Bone marrow (tissue), 2 donors: Measurements from ENCODE around the gene EVC.

Experiments
- DNase-seq, 2 donors: peaks; one replicate each; lab custom pipeline; 2025; lab: John Stamatoyannopoulos, UW

Gene EVC

GRCh38 chr4:5730993-5731990 lies 20.3 kb downstream of the EVC start:
- no peak for DNase-seq

DNA sequence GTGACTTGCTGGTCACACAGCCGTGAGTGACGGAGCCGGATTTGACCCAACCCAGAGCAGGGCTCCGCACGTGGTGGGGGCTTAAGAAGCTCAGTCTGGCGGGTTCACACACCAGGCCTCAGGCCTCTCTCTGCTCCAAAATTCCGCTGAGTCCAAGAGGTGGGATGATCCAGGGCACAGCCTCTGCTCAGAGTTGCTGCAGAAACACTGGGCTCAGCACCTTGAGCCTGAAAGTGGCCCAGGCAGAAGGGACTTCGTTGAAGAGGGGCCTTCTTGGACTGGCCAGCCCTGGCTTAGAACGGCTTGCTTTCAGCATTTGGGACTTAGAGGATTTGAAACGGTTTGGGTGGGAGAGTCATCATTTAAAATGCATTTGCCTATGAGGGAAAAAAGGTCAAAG lies 21.2 kb downstream of the EVC start:
- DNase-seq = no peak

DNA sequence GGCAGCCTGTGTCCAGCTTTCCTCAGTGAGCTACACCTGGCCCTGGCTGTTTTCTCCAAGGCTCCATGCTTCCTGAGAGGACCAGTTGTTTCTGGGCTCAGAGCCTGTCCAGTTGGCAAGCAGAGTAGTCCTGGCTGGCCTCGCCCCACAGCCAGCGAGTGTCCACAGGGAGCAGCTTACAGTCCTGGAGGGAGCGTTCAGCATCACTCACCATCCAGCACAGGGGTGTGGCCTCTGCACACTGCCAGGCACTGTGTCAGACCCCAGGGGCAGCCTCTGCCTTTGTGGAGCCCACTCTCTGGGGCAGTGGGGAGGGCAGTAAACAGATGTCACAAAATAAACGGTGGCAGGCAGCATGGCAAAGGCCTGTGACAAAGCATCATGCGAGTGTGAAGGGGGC lies 23.9 kb downstream of the EVC start:
- DNase-seq = no peak

DNA sequence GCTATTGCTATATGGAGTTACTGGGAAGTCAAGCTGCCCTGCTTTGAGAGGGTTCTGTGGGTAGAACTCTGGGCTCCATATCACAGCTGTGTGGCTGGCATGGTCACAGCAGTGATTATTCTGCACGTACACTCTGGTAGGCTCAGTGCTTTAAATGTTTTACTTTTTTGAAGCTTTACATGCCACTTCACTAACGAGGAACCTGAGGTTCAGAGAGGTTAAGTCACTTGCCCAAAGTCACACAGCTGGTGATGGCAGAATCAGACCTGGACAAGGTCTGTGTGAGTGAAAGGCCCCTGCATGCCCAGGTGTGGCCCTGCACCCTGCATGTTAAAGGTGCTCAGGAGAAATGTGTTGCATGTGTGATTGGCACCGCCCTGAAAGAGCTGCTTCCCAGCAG lies 24.5 kb downstream of the EVC start:
- DNase-seq = no peak

DNA sequence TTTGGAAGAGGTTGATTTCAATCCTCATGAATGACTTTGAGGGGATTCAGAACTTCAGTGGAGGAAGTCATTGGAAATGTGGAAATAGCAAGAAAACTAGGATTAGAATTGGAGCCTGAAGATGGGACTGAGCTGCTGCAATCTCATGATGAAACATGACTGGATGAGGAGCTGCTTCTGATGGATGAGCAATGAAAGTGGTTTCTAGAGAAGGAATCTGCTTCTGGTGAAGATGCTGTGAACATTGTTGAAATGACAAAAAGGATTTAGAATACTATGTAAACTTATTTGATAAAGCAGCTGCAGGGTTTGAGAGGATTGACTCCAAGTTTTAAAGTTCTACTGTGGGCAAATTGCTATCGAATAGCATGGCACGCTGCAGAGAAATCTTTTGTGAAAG lies 27.1 kb downstream of the EVC start:
- no peak for DNase-seq

GRCh38 chr4:5742388-5742787 lies 31.4 kb downstream of the EVC start:
- no peak for DNase-seq

- DNase-seq = no peak
These were observed 32.0 kb downstream of the EVC start for GRCh38 chr4:5742968-5743367.

DNA sequence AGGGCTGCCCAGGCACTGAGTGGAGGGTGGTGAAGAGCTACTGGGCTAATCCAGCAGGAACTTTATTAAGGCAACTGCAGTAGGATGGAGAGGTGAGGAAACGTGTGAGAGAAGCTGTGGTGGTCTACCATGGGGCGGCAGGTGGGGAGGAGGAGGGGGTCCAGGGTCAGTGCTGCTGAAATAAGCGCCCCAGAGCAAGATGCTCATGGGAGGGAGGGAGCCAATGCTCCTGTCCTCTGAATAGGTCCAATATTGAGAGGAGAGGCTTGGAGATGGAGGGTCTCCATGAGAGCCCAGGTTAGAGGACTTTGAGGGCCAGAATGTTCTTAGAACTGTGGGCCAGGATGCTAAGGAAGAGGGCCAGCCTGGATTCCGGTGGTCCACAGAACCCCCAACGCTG lies 35.2 kb downstream of the EVC start:
- no peak for DNase-seq

GRCh38 chr4:5746829-5747737 lies 36.1 kb downstream of the EVC start:
- no peak for DNase-seq

GRCh38 chr4:5747738-5748375 lies 36.9 kb downstream of the EVC start:
- no peak for DNase-seq

DNA sequence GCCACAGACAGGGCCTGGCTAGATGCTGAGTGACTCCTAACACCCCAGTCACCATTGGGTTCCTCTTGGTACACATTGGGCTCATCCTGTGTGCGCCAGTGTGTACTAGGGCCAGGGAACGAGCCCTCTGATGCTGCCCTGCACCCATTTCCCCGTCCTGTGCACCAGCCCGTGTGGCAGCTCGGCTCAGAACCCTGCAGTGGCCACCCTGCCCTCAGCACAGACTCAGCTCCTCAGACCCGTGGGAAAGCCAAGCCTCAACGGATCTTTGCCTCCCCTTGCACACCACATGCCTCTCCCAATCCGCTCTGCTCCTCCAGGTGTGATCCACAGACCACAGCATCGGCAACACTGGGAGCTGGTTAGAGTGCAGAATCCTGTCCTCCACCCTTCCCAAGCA lies 38.6 kb downstream of the EVC start:
- no peak for DNase-seq

DNA sequence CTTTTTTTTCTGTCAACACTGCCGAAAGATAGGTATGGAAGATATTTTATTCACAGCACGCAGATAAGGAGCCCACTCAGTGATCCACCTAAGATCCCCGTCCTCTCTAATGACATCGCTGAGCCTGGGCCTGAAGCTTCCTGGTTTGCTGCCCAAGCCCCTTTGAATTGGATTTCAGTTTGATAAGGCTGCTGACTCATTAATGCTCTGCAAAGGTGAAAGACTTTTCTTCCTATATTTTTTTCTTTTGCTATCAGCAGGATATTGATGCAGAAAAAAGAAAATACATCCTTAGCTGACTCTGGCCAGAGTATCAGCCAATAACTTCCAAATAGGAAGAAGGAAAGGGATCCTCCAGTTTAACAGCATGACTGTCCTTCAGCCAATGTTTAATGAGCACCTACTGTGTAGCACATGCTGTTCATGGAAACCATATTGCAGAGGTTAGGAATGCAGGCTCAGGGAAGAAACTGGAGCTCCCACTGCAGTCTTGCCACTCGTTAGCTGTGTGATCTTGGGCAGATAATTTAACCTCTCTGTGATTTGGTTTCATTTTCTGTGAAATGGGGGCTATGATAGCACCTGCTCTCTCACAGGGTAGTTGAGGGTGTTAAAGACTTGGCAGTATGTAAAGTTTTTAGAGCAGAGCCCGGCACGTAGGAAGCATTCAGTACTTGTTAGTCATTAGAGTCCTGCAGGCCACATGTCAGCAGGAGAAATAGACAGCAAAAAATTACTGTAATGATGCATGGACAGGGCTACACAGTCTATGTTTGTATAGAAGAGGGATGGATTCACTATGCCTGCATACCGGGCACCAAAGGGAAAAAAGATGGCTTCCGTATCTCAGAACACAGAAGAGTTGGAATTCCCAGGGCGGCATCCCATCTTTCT lies 39.3 kb downstream of the EVC start:
- DNase-seq = no peak

- no peak for DNase-seq
These were observed 40.1 kb downstream of the EVC start for GRCh38 chr4:5750946-5751665.

GRCh38 chr4:5751666-5752375 lies 40.8 kb downstream of the EVC start:
- no peak for DNase-seq

DNA sequence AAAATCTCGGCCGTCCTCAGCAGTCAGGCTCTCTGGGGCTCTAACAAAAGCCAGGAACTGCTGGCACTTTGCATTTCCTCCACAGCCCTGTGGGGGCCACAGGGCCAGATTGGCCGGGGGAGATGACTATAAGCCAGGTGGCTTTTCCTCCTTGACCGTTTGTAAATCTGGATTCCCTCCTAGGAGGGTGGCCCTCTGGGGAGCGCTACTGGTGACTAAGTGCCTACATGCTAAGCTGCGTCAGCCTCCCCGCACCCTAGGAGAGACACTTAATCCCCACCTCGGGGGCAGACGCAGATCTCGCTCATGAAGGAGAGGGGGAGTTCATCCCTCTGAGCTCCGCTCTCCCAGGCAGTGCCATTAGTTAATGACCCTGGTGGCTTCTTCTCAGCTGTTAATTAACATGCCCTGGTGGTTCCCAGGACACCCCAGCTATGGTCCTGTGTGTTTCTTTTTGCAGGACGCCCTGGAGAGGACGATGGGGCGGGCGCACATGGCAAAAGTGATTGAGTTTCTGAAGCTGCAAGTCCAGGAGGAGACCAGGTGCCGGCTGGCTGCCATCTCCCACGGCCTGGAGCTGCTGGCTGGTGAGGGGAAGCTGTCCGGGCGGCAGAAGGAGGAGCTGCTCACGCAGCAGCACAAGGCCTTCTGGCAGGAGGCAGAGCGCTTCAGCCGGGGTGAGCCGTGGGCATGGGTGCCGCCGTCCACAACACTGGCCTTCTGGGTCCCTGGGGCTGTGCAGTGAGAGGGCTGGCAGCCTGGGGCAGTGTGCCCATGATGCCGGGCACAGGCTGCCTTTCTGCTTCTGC lies 41.6 kb downstream of the EVC start:
- no peak for DNase-seq

- DNase-seq = no peak
These were observed 42.4 kb downstream of the EVC start for GRCh38 chr4:5753366-5753765.

GRCh38 chr4:5753766-5754528 lies 42.9 kb downstream of the EVC start:
- DNase-seq = no peak

DNA sequence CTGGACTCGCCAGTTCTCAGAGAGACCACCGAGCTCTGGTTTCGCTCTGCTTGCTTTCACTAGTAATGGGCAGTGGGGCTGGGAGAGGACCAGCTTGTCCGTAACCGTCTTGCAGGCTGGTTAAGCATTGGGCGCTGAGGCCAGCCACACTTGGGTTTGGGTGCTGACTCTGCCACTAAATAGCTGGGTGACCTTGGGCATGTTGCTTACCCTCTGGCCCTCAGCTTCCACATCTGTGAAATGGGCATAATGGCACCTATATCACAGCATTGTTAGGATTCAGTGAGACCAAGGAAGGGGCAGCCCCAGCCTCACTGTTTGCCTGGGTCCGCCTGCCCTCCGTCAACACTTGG lies 43.5 kb downstream of the EVC start:
- DNase-seq = no peak
